Measurements from ENCODE around the gene PBXIP1.
"Not testable (repeated sequence)": the region's sequence is repeated elsewhere in the genome, so short reads cannot be mapped to it uniquely, and the experiment has no call there.

PBXIP1 gene

GRCh38 chr1:154911691-154912550 lies 44.0 kb downstream of the PBXIP1 start:
- no peak overlapping the region for H3K27ac Mint-ChIP-seq
- no peak for TF ChIP-seq CTCF (IDR thresholded peaks at IDR 0.05)
- DNase-seq = no peak
- H3K36me3 Mint-ChIP-seq (ENCODE audit: low read depth) = peaks cover 12% of the 10 kb centered on the region
- no peaks in the 10 kb centered on the region for H3K4me1 Mint-ChIP-seq
- H3K27me3 Mint-ChIP-seq (ENCODE audit: low read depth, poor library complexity) = peaks cover 20% of the 10 kb centered on the region
- no peak overlapping the region for H3K4me3 Mint-ChIP-seq
- peaks cover 28% of the 10 kb centered on the region for H3K9me3 Mint-ChIP-seq

GRCh38 chr1:154910851-154911250 lies 45.0 kb downstream of the PBXIP1 start:
- Mint-ChIP-seq H3K27ac (no peak overlapping the region), H3K4me3 (no peak overlapping the region), H3K27me3 (ENCODE audit: low read depth, poor library complexity) (peaks cover 20% of the 10 kb centered on the region), H3K4me1 (no peaks in the 10 kb centered on the region), H3K36me3 (ENCODE audit: low read depth) (peaks cover 5% of the 10 kb centered on the region), H3K9me3 (peaks cover 25% of the 10 kb centered on the region)
- DNase-seq = no peak
- TF ChIP-seq CTCF (IDR thresholded peaks at IDR 0.05) = no peak

- H3K27me3 Mint-ChIP-seq (ENCODE audit: low read depth, poor library complexity) = peaks cover 13% of the 10 kb centered on the region
- no peak overlapping the region for H3K27ac Mint-ChIP-seq
- peaks cover 5% of the 10 kb centered on the region for H3K36me3 Mint-ChIP-seq (ENCODE audit: low read depth)
- H3K9me3 Mint-ChIP-seq = peaks cover 25% of the 10 kb centered on the region
- no peak for TF ChIP-seq CTCF (IDR thresholded peaks at IDR 0.05)
- no peak overlapping the region for H3K4me3 Mint-ChIP-seq
- no peaks in the 10 kb centered on the region for H3K4me1 Mint-ChIP-seq
- no peak for DNase-seq
Measured at GRCh38 chr1:154908937-154909336, 47.0 kb downstream of the PBXIP1 start.

GRCh38 chr1:154908129-154908528 lies 47.8 kb downstream of the PBXIP1 start:
- not testable (repeated sequence) for H3K4me1 Mint-ChIP-seq; H3K27me3 Mint-ChIP-seq (ENCODE audit: low read depth, poor library complexity); DNase-seq; H3K27ac Mint-ChIP-seq; H3K4me3 Mint-ChIP-seq; H3K36me3 Mint-ChIP-seq (ENCODE audit: low read depth)
- peaks cover 25% of the 10 kb centered on the region for H3K9me3 Mint-ChIP-seq

GRCh38 chr1:154906621-154907081 lies 49.2 kb downstream of the PBXIP1 start:
- TF ChIP-seq CTCF (IDR thresholded peaks at IDR 0.05) = no peak

GRCh38 chr1:154902938-154903566 lies 52.8 kb downstream of the PBXIP1 start:
- H3K4me3 Mint-ChIP-seq = no peak overlapping the region
- no peak for TF ChIP-seq CTCF (IDR thresholded peaks at IDR 0.05)
- H3K36me3 Mint-ChIP-seq (ENCODE audit: low read depth) = peaks cover 5% of the 10 kb centered on the region
- H3K4me1 Mint-ChIP-seq = no peaks in the 10 kb centered on the region
- no peak overlapping the region for H3K27ac Mint-ChIP-seq
- DNase-seq = no peak
- H3K9me3 Mint-ChIP-seq = peaks cover 16% of the 10 kb centered on the region
- H3K27me3 Mint-ChIP-seq (ENCODE audit: low read depth, poor library complexity) = peaks cover 12% of the 10 kb centered on the region

More at GRCh38 chr1:154906621-154907081, 49.2 kb downstream of the PBXIP1 start:
- peaks cover 5% of the 10 kb centered on the region for H3K36me3 Mint-ChIP-seq (ENCODE audit: low read depth)
- peaks cover 25% of the 10 kb centered on the region for H3K9me3 Mint-ChIP-seq
- H3K4me3 Mint-ChIP-seq = no peak overlapping the region
- no peak overlapping the region for H3K27ac Mint-ChIP-seq
- no peaks in the 10 kb centered on the region for H3K4me1 Mint-ChIP-seq
- peaks cover 7% of the 10 kb centered on the region for H3K27me3 Mint-ChIP-seq (ENCODE audit: low read depth, poor library complexity)
- DNase-seq = no peak

Measured in nephron progenitor cell (in vitro differentiated cells).